Measurements from ENCODE around the gene PDX1. TPM values are rescaled to one million over a fixed set of nuclear protein-coding genes. Genes with fewer than 3 reads are reported as not detected.
A peak's percentile ranks its signal among the peaks of the same experiment; 100 is the strongest.

PDX1 gene
- total RNA-seq, 1 experiment from 2014 or later: 1.7 TPM

- H3K4me1 ChIP-seq (ENCODE audit: control insufficient read depth in 1 of 2, insufficient read depth in 2 of 2, low read length in 2 of 2): peaks cover 10 to 28% of the 10 kb centered on the region in 2 experiments
- H3K9me2 ChIP-seq (ENCODE audit: insufficient read depth): no peaks in the 10 kb centered on the region
- no peaks in the 10 kb centered on the region for H4K20me1 ChIP-seq (ENCODE audit: insufficient read depth)
- ChIA-PET CTCF (interaction anchor here (0.9 to 1.3 kb wide), 3 partner anchors 38 to 553 kb away, joined by 3 to 5 read pairs (median 3); no protein-coding TSS in a partner anchor), POLR2A (interaction anchor here (0.6 kb wide), 1 partner anchor 731 kb away, joined by 3 read pairs; no protein-coding TSS in a partner anchor), RAD21 (ENCODE audit: low non-redundant PET in 1 of 2, low total read pairs in 2 of 2, uncharacterized antibody in 2 of 2, unreplicated experiment in 2 of 2) (no interaction called here)
- peak overlapping the region; percentile 56 for H3K4me2 ChIP-seq (ENCODE audit: low read length)
- no peak for ATAC-seq
- H2AFZ ChIP-seq (ENCODE audit: low read depth, low read length, poor library complexity, severe bottlenecking): peak overlapping the region; percentile 62
- DNase-seq (ENCODE audit: low read depth, low spot score): no peak
- H3K4me3 ChIP-seq (replicated peaks in 1 of 2; ENCODE audit: low read depth in 1 of 2, low read length in 2 of 2): no peak overlapping the region
- no peaks in the 10 kb centered on the region for H3K36me3 ChIP-seq (ENCODE audit: control insufficient read depth in 1 of 2, insufficient read depth in 2 of 2, low read length in 2 of 2)
- H3K9ac ChIP-seq (ENCODE audit: low read length): no peak overlapping the region
- H3K9me3 ChIP-seq (ENCODE audit: control insufficient read depth in 1 of 2, insufficient read depth in 1 of 2, low read depth in 1 of 2, low read length in 2 of 2): no peaks in the 10 kb centered on the region
- BruUV-seq (replicated peaks): no TSS peak
- TF ChIP-seq JUND (IDR thresholded peaks at IDR 0.05): 0 out of 2 replicates have a peak, but pooled peaks have one; percentile 21
- no peak for TF ChIP-seq ELF1 (IDR thresholded peaks at IDR 0.05; ENCODE audit: borderline replicate concordance, low read depth)
- TF ChIP-seq POLR2A (IDR thresholded peaks at IDR 0.05; ENCODE audit: borderline replicate concordance, extremely low read depth, insufficient read depth, insufficient read length): no peak
- no peak for TF ChIP-seq RAD21 (IDR thresholded peaks at IDR 0.05; ENCODE audit: low read depth)
- intact Hi-C loops (cut with micrococcal nuclease): no loop called here
- H3K27ac ChIP-seq (ENCODE audit: low read depth, low read length): peak overlapping the region; percentile 9; the same call in 1 of the 2 replicates
- no peaks in the 10 kb centered on the region for H3K27me3 ChIP-seq (ENCODE audit: insufficient read depth, low read length)
- no peaks in the 10 kb centered on the region for H3K79me2 ChIP-seq (ENCODE audit: insufficient read depth, low read length)
Measured at GRCh38 chr13:27915301-27916207, 4.2 kb upstream of the PDX1 start.

- intact Hi-C loops (cut with micrococcal nuclease): no loop called here
Measured at GRCh38 chr13:27917121-27917947, 2.5 kb upstream of the PDX1 start.

More at GRCh38 chr13:27917121-27917947, 2.5 kb upstream of the PDX1 start:
- no peak overlapping the region for H3K27ac ChIP-seq (ENCODE audit: low read depth, low read length)
- DNase-seq (ENCODE audit: low read depth, low spot score) (no peak), ATAC-seq (no peak)
- peaks cover 10 to 31% of the 10 kb centered on the region in 2 experiments for H3K4me1 ChIP-seq (ENCODE audit: control insufficient read depth in 1 of 2, insufficient read depth in 2 of 2, low read length in 2 of 2)
- no peak for TF ChIP-seq CEBPB (IDR thresholded peaks at IDR 0.05; ENCODE audit: low read depth)
- TF ChIP-seq SP1 (IDR thresholded peaks at IDR 0.05; ENCODE audit: low read depth): no peak
- TF ChIP-seq CBX3 (IDR thresholded peaks at IDR 0.05; ENCODE audit: low read depth): no peak
- TF ChIP-seq MAX (IDR thresholded peaks at IDR 0.05): no peak
- TF ChIP-seq SRF (IDR thresholded peaks at IDR 0.05; ENCODE audit: low read depth): no peak
- no peak for TF ChIP-seq ZNF274 (IDR thresholded peaks at IDR 0.05; ENCODE audit: low read depth, low read length)
- no peak for TF ChIP-seq SIN3A (IDR thresholded peaks at IDR 0.05; ENCODE audit: low read depth)
- no peaks in the 10 kb centered on the region for H3K9me3 ChIP-seq (ENCODE audit: control insufficient read depth in 1 of 2, insufficient read depth in 1 of 2, low read depth in 1 of 2, low read length in 2 of 2)
- no peaks in the 10 kb centered on the region for H3K27me3 ChIP-seq (ENCODE audit: insufficient read depth, low read length)
- no peaks in the 10 kb centered on the region for H3K79me2 ChIP-seq (ENCODE audit: insufficient read depth, low read length)
- no peak overlapping the region for H3K4me2 ChIP-seq (ENCODE audit: low read length)
- ChIA-PET CTCF (no interaction called here), RAD21 (ENCODE audit: low non-redundant PET in 1 of 2, low total read pairs in 2 of 2, uncharacterized antibody in 2 of 2, unreplicated experiment in 2 of 2) (no interaction called here), POLR2A (no interaction called here)
- BruUV-seq (replicated peaks): no TSS peak
- no peaks in the 10 kb centered on the region for H3K36me3 ChIP-seq (ENCODE audit: control insufficient read depth in 1 of 2, insufficient read depth in 2 of 2, low read length in 2 of 2)
- H2AFZ ChIP-seq (ENCODE audit: low read depth, low read length, poor library complexity, severe bottlenecking): no peak overlapping the region
- no peaks in the 10 kb centered on the region for H4K20me1 ChIP-seq (ENCODE audit: insufficient read depth)
- H3K9ac ChIP-seq (ENCODE audit: low read length): no peak overlapping the region
- H3K4me3 ChIP-seq (replicated peaks in 1 of 2; ENCODE audit: low read depth in 1 of 2, low read length in 2 of 2): no peak overlapping the region
- H3K9me2 ChIP-seq (ENCODE audit: insufficient read depth): no peaks in the 10 kb centered on the region

Measured in HCT116 (cell line).